HK-2 (cell line): ENCODE results near the gene MAP3K19.
"Not testable (repeated sequence)": the region's sequence is repeated elsewhere in the genome, so short reads cannot be mapped to it uniquely, and the experiment has no call there.

Experiments used
- DNase-seq: peaks from one replicate; pipeline ENCODE4 v3.0.0-alpha.2; 2018; ENCODE audit not compliant: unreplicated experiment

Gene MAP3K19

DNA sequence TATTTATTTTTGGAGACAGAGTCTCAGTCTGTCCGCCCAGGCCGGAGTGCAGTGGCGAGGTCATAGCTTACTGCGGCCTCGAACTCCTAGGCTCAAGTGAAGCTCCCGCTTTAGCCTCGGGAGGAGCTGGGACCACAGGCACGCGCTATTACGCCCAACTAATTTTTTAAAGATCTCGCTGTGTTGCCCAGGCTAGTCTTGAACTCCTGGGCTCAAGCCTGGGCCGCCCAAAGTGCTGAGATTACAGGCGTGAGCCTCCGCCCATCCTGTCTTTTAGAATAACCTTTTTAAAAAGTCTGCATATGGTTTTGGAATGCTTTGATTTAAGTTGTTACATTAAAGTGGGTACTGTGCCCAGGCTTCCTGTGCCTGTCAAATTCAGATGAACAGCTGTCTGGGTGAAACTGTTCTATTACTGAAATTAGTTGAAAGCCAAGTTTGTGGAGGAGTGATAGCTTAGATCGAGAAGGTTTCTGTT lies 5.8 kb upstream of the MAP3K19 start:
- peak; percentile 6 for DNase-seq

DNA sequence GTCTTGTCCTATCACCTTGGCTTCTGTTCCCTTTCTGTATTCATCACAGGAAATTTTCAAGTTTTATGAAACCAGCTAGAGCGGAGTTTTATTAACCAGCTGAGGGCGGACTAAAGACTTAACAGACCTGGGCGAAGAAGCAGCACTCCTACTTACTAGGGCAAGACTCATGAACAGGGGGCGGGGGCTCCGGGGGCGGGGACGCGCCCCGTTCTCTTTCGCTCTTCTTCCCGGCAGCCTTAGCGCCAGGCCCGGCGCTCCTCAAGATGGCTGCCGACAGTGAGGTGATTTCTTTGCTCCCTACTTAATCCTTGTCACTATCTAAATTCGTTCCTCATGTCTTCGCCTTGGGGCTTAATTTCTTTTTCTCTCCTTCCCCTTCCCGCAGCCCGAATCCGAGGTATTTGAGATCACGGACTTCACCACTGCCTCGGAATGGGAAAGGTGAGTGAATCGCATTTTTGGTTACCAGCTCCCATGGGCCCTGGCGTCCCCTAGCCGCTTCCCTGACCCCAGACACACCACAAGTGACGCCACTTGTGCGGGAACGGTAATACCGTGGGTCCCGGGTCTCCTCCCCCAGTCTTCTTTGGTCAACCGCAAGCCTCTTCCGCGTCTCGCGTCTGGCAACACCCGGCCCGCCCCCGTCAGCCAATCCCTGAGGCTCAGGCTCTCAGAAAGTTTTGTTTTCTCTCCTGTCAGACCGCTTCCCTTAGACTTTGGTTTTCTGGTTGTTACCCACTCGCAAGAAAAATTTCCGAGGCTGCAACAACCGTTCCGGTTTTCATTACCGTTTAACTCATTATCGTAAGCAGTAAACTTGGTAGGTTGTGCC lies 5.0 kb upstream of the MAP3K19 start, which contains the start of gene RAB3GAP1:
Gene RAB3GAP1 (plus strand): TSS at position 251 of the 835 bp plus-strand sequence. CDS start 16 bp downstream, at position 267.
- DNase-seq = peak; percentile 81

DNA sequence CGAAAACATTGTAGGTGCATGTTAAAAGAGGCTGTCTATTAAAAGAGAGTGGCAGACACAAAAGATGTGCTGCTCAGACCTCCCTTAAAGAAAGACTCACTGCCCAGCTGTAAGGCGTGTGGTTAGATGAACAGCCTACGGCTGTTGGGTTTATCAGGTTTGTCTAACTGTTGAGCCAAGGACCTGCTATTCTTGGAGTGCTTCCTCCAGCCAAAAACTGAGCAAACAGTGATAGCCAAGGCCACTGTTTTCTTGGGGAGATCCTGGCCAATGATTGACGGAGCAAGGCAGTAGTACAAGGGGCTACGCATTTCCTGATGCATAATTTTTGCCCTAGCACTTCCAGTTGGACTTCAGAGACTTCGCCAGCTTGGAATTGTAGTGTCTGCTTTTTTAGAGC lies 3.4 kb upstream of the MAP3K19 start:
- DNase-seq = no peak

DNA sequence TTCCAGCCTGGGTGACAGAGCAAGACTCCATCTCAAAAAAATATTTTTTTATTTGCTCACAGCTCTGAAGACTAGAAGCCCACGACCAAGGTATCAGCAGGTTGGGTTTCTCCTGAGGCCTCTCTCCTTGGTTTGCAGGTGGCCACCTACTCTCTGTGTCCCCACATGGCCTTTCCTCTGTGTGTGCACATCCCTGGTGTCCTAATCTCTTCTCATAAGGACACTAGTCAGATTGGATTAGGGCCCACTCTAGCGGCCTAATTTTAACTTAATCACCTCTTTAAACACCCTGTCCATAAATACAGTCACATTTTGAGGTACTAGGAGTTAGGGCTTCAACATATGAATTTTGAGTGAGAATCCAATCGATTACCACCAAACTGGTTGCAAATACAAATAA lies 2.9 kb upstream of the MAP3K19 start:
- DNase-seq = no peak

DNA sequence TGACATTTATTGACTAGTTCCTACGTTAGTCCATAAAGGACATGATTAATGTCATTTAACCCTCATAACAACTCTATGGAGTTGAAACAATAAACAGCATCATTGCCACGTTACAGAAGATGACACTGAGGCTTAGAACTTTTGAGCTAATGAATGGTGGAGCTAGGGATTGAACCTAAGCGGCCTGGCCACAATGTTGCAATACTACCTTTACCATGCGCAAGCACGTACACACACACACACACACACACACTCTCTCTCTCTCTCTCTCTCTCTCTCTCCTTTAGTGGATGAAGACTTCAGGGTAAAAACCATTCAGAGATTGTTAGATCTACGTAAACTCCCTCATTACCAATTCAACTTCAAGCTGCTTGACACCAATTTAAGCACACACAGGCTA lies 875 bp upstream of the MAP3K19 start:
- DNase-seq = no peak

DNA sequence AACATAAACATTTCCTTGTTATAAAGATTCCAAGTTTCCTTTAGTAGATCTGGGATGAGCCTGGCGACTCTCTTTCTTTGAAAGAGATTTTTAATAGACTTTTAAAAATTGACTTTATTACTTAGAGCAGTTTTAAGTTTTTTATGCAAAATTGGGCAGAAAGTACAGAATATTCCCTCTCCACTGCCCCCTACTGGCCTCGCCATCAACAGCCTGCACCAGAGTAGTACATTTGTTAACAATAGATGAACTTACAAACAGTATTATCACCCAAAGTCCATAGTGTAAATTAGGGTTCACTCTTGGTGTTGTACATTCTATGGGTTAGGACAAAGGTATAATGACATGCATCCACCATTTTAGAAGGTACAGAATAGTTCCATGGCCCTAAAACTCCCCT lies 3.9 kb downstream of the MAP3K19 start:
- DNase-seq = no peak

DNA sequence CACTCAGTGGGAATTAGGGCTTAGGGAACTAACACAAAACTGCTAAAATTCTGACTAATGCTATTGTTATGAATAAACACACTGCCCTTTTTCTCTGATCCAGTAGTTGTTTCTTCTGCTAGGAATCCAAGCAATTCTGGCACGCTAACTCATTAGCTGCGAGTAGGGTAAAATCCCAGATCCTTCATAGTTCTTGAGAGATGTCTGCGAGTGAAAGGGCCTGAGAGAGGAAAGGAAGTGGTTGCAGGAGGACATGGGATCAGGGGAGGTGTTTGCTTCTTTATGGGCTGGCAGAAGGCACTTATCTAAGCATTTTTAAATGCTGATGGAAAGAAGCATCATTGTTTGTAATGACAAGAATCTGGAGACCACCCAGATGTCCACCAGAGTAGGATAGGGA lies 9.4 kb downstream of the MAP3K19 start:
- no peak for DNase-seq

DNA sequence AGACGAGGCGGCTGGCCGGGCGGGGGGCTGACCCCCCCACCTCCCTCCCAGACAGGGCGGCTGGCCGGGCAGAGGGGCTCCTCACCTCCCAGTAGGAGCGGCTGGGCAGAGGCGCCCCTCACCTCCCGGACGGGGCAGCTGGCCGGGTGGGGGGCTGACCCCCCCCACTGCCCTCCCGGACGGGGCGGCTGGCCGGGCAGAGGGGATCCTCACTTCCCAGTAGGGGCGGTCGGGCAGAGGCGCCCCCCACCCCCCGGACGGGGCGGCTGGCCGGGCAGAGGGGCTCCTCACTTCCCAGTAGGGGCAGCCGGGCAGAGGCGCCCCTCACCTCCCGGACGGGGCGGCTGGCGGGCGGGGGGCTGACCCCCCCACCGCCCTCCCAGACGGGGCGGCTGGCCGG lies 14.0 kb downstream of the MAP3K19 start:
- not testable (repeated sequence) for DNase-seq

DNA sequence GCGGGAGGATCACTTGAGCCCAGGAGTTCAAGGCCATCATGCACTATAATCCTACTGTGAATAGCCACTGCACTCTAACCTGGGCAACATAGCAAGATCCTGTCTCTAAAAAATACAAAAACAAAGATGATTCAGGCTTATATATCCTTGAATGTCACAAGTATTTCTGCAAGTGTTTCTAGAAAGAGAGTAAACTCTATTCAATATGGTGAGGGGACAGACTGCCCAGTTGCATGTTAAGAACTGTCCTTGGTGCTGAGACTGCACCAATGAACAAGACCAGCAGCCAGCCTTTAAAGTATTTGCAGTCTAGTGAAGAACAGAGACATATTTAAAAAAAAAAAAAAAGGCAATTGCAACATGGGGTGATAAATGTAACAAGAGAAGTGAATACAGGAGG lies 16.4 kb downstream of the MAP3K19 start:
- no peak for DNase-seq

DNA sequence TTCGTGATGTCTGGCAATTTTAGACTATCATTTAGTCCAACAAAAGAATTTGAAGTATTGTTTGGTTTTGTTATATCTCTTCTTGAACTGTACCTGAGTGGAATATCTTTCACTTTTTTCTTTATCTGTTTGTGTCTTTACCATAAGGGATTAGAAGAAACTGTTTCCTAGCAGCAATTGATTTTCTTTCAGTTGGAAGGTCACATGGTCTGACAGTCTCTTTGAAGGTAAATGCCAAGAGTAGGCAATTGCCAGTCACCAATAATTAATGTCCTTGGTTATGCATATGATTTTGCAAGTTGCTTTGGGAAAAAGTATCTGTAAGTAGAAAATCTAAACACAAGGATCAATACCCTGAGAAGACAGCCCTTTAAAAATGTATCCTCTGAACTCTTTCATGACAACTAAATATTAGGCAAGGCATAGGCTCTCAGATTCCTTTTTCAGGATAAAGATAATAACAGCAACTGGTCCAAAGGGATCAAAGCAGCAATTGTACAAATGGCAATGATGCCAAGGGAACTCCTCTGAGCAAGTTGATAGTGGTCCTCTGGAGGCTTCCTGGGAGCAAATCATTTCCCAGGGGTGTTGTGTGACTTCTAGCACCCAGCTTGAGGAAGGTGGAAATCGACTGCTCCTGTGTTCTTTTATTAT lies 17.6 kb downstream of the MAP3K19 start:
- no peak for DNase-seq

DNA sequence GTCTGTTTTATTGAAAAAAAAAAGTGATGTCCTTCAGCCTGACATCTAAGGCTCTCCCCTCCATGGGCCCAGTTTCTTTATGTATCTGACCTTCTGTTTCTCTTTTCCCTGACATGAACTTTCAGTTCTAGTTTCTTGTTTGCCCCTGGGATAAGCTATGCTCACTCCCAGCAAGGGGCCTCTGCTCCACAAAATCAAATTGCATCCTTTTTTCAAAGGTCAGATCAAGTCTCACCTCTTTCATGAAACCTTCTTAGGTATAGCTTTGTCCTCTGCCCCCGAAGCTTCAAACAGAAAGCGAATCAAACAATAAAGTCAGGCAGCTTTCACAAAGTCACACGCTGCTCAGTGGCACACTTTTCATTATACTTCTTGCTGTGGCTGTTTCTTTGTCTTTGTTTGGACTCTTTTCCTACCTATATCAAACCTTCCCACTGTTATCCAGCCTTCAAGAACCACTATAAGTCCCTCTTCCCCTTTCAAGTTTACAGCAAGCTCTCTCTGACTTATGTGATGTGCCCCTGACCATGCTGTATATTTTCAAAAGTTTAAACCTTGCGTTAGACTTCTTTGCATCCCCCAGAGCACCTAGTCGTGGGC lies 23.3 kb downstream of the MAP3K19 start:
- DNase-seq = no peak

DNA sequence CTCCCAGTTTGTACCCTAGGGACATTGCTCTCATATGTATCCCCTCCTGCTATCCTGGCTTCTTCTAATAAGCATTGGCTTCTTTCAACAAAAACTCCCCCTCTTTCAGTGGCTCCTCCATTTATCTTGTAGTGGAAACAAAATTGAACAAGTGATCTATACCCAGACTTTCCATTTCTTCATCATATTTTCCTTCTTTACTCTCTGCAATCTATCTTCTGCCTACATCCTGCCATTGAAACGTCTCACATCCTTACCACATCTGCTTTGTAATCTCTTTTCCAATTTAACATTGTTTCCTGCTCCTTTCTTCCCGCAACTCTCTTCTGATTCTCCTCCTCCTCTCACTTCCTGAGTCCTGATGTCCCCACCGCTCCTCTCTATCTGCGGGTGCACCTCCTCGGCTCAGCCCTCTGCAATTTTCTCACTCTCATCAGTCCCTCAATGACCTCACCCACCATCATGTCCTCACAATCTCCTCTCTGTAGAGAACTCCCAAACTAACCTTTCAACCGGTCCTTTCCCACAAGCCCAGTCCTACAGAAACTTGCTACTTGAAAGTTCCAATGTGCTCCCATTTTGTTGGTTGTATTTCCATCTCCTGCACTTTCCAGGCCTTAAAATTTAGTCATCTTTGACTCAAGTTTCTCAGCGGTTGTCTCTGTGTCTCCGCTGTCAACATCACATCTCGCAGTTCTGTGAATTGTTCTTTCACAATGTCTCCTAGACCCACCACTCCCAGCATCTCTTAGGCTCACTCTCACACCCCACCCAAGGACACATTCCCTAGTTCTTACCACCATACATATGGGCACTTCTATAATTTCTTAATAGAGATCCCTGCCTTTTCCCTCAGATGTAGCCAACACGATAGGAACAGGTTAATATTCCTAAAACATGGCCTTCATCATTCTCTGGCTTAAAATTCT lies 24.0 kb downstream of the MAP3K19 start:
- no peak for DNase-seq

DNA sequence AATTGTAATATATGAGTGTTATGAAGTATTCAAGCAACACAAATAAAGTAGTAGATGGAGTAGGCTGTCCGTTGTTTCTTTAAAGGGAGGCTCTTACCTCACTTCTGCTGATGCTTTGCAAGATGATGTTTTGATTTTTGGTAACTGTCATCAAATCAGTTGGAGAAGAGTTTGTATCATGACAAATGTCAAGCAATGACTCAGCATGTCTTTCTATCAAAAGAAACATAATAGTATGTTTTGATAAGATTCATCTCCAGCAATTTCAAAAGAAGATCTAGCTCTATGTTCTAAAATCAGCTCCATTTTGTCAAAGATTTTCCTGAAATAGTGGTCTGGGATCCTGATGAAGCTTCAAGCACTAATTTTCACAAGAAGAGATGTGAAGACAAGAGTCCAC lies 25.6 kb downstream of the MAP3K19 start:
- DNase-seq = no peak

DNA sequence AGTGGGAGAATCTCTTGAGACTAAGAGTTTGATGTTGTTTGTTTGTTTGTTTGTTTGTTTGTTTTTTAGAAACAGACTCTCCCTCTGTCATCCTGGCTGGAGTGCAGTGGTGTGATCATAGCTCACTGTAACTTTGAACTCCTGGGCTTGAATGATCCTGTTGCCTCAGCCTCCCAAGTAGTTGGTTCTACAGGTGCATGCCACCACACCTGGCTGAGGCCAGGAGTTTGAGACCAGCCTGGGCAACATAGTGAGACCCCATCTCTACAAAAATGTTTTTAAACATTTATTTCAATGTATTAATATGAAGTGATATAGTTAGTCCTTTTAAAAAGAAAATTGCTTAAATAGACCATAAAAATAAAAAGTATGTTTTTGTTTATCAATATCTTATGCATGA lies 35.6 kb downstream of the MAP3K19 start:
- no peak for DNase-seq

DNA sequence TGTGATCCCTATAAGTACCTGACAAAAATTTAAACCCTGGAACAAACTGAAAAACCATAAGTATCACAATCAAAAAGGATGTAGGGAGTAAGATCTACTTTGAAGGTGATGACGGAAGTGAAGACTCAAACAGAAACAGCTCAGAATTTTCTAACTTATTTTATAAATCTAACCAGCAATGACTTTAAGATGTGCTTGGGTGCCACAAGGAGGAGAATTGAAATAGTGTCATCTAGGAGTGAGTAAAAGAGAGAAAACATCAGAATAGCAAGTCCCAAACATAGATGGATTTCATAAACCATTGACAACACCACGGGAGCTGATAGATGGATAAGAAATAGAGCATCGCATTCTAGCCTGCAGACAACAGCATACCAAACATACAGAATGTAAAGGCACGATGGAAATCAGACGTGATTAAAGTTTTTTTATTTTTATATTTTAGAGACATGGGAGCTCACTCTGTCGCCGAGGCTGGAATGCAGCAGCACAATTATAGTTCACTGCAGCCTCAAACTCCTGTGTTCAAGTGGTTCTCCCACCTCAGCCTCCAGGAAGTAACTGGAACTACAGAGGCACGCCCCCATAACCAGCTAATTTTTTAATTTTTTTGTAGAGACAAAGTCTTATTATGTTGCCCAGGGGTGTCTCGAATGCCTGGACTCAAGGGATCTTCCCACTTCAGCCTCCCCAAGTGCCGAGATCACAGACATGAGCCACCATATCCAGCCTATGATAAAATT lies 36.9 kb downstream of the MAP3K19 start:
- no peak for DNase-seq

DNA sequence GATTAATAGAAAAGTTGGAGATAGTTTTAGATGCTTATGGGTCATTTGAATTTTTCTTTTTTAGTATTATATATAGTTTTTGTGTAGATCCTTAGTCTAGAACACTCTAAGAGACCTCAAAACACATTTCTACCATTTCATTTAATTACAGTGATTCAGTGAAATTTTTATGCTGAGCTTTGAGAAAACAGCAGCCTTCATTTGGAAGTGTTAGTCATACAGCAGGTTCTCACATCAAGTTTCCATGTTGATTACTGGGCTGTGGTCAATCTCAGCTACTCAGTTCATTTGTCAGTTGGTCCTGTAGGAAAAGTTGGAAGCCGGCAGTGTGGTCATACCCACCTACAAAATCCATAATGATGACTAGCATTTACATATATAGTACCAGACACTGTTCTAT lies 37.9 kb downstream of the MAP3K19 start:
- DNase-seq = no peak

DNA sequence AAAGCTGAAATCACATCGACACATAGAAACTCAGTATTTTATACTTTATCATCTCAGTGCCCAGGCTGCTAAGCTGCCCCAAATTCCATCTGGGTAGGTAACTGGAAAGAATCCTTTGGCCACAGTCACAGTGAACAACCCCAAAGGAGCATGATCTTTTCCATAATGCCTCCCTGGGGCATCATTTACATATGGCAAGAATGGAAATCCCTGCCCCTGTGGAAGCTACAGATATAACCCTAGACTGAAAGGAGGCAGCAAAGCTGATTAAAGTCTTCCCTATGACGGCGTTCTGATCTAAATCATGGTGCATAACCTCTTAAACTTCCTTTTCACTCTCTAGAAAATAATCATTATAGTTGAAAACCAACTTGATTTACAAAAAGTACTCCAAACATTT lies 41.5 kb downstream of the MAP3K19 start:
- DNase-seq = no peak

DNA sequence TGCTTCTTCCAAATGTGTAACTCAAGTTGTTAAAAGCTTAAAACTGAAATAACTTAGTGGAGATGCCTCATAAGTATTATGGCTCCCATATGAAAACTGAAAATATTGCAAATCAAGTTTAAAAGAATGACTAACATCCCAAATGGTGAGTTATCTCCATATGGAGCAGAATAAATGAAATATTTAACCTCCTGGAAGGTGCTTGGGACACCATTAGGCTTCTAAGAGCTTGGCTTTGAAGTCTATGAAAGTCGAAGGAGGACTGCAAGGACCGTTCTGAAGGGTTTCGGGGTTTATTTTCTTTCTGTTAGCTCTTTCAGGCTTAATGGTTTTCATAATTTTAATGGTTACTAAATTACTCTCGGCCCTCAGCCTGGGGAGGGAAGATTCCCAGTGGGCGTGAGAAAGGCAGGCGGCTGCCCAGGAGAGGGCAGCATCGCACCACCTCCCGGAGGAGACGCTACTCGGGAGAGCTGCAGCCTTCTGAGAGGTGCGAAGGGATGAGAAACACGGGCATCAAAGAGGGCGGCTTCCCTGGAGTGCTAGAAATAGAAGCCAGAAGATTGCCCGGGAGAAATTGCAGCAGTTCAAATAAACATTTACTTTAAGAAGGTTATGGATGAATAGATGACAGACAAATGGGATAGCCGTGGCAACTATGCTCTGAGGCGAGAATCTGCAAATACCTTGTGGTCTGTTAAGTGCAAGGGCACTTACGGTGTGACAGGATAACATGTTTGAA lies 43.1 kb downstream of the MAP3K19 start:
- peak; percentile 70 for DNase-seq

DNA sequence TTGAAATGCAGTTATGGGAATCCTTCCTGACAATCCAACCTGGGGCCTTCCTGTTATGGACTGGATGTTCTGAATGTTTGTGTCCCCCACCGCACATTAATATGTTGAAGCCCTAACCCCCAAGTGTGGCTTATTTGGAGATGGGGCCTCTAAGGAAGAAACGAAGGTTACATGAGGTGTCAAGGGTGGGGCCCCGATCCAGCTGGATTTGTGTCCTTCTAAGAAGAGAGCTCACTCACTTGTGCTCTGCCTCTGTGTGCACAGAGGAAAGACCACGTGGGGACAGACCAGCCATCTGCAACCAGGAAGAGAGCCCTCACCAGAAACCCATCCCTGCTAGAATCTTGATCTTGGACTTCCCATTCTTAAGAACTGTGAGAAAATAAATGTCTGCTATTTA lies 44.4 kb downstream of the MAP3K19 start:
- no peak for DNase-seq

DNA sequence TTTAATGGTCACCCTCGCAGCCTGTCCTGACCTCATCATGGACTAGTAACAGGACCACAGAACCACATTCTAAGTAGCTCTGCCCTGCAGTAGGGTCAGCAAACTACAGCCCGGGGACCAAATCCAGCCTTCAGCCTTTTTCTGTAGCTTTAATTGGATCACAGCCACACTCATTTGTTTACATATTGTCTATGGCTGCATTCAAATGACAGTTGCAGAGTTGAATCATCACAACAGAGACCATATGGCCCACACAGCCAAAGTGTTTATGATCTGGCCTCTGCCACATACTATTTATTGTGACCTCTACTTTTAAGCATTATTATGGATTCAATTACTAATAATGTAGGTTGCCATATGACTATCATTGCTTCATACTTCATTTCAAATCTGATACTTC lies 47.7 kb downstream of the MAP3K19 start:
- DNase-seq = no peak
